CD14-positive monocyte (primary cell): ENCODE measurements around the gene PIK3R3. TPM values are rescaled to one million over a fixed set of nuclear protein-coding genes. Genes with fewer than 3 reads are reported as not detected.

Source experiments
- DNase-seq, 3 donors: peaks; one replicate each; pipeline ENCODE4 v3.0.0-alpha.2; 2011 to 2022
- H2AFZ ChIP-seq: 2 replicates; pipeline ENCODE4 v1.6.0; 2012; ENCODE audit warnings: mild to moderate bottlenecking, low read depth, low read length, inconsistent platforms; ENCODE audit not compliant: insufficient read depth, poor library complexity, severe bottlenecking
- H3K27ac ChIP-seq, 2 donors: 1 replicate in 1 of 2; 2 replicates in 1 of 2; pipeline ENCODE4 v1.5.1; 2012 to 2013; ENCODE audit warnings: low read length in 2 of 2, control low read depth in 1 of 2, inconsistent platforms in 1 of 2, low read depth in 1 of 2, mild to moderate bottlenecking in 1 of 2
- H3K27me3 ChIP-seq, 2 donors: one replicate each; pipeline versions ENCODE4 v1.6.0 to v1.6.1; 2011 to 2013; ENCODE audit warnings: low read length in 2 of 2; ENCODE audit not compliant: control insufficient read depth in 2 of 2, insufficient read depth in 2 of 2
- H3K36me3 ChIP-seq, 2 donors: replicated peaks in 1 of 2; 1 replicate in 1 of 2; 2 replicates in 1 of 2; pipeline versions ENCODE4 v1.5.1 to v1.6.1; 2012 to 2013; ENCODE audit warnings: low read length in 2 of 2, control low read depth in 1 of 2, inconsistent platforms in 1 of 2, mild to moderate bottlenecking in 1 of 2; ENCODE audit not compliant: insufficient read depth in 2 of 2, control insufficient read depth in 1 of 2
- H3K4me1 ChIP-seq, 2 donors: 1 replicate in 1 of 2; 2 replicates in 1 of 2; pipeline versions ENCODE4 v1.5.1 to v1.6.1; 2012 to 2013; ENCODE audit warnings: low read length in 2 of 2, control low read depth in 1 of 2, inconsistent platforms in 1 of 2, mild to moderate bottlenecking in 1 of 2, moderate library complexity in 1 of 2; ENCODE audit not compliant: insufficient read depth in 2 of 2, control insufficient read depth in 1 of 2
- H3K4me2 ChIP-seq: replicated peaks from 2 replicates; pipeline ENCODE3; 2012; ENCODE audit warnings: low read length, moderate library complexity, mild to moderate bottlenecking; ENCODE audit not compliant: poor library complexity, severe bottlenecking; ENCODE audit errors: extremely low read depth
- H3K4me3 ChIP-seq, 3 experiments: fragments of 200-600 bp in 1 of 3; sonication (generic) in 1 of 3; replicated peaks in 1 of 3; 1 replicate in 2 of 3; 2 replicates in 1 of 3; pipeline ENCODE4 v1.5.1; 2011 to 2013; ENCODE audit warnings: low read length in 3 of 3, mild to moderate bottlenecking in 3 of 3, control low read depth in 2 of 3, low read depth in 2 of 3, inconsistent platforms in 1 of 3, moderate library complexity in 1 of 3
- H3K79me2 ChIP-seq: 2 replicates; pipeline ENCODE4 v1.6.0; 2012; ENCODE audit warnings: mild to moderate bottlenecking, control low read depth, inconsistent platforms, low read length, moderate library complexity; ENCODE audit not compliant: insufficient read depth
- H3K9ac ChIP-seq: 2 replicates; pipeline ENCODE4 v1.6.0; 2017; ENCODE audit warnings: low read length, mild to moderate bottlenecking; ENCODE audit not compliant: insufficient read depth, poor library complexity, severe bottlenecking
- H3K9me3 ChIP-seq, 2 donors: replicated peaks in 1 of 2; 1 replicate in 1 of 2; 2 replicates in 1 of 2; pipeline versions ENCODE4 v1.5.1 to v1.6.1; 2012 to 2013; ENCODE audit warnings: low read length in 2 of 2, control low read depth in 1 of 2; ENCODE audit not compliant: control insufficient read depth in 1 of 2, insufficient read depth in 1 of 2
- H4K20me1 ChIP-seq: 2 replicates; pipeline ENCODE4 v1.6.0; 2012; ENCODE audit warnings: mild to moderate bottlenecking, low read length, control low read depth, moderate library complexity; ENCODE audit not compliant: insufficient read depth
- H3K27ac Mint-ChIP-seq, 7 donors: one replicate each; pipeline ENCODE4 v1.8.0; 2020; ENCODE audit warnings: mild to moderate bottlenecking in 7 of 7, mixed read lengths in 7 of 7, moderate library complexity in 6 of 7, inconsistent platforms in 2 of 7
- H3K27me3 Mint-ChIP-seq, 3 donors: one replicate each; pipeline ENCODE4 v1.8.0; 2021 to 2022; ENCODE audit warnings: low read depth in 3 of 3, mild to moderate bottlenecking in 3 of 3, mixed read lengths in 3 of 3, moderate library complexity in 3 of 3, inconsistent platforms in 1 of 3
- H3K36me3 Mint-ChIP-seq, 2 donors: one replicate each; pipeline ENCODE4 v1.8.0; 2020; ENCODE audit warnings: mixed read lengths in 2 of 2, inconsistent platforms in 1 of 2, mild to moderate bottlenecking in 1 of 2
- H3K4me1 Mint-ChIP-seq: one replicate; pipeline ENCODE4 v1.8.0; 2020; ENCODE audit warnings: mild to moderate bottlenecking, mixed read lengths
- H3K4me3 Mint-ChIP-seq, 2 donors: one replicate each; pipeline ENCODE4 v1.8.0; 2020; ENCODE audit warnings: mild to moderate bottlenecking in 2 of 2, mixed read lengths in 2 of 2, moderate library complexity in 1 of 2
- H3K9me3 Mint-ChIP-seq, 7 donors: one replicate each; pipeline ENCODE4 v1.8.0; 2020 to 2022; ENCODE audit warnings: mixed read lengths in 7 of 7, mild to moderate bottlenecking in 6 of 7, moderate library complexity in 6 of 7, inconsistent platforms in 2 of 7
- WGBS: methylation state at CpG from one replicate; pipeline ENCODE4 v1.1.5; 2013; ENCODE audit warnings: missing lambda C conversion rate; ENCODE audit not compliant: insufficient coverage; 5-methylcytosine and 5-hydroxymethylcytosine counted together
- intact Hi-C, 2 donors: fragments of 100-400 bp; cut with micrococcal nuclease; formaldehyde crosslinking; loops; one replicate each; pipeline versions ENCODE4 v1.15.0 to v1.15.1; 2023
- polyA plus RNA-seq, 3 donors: library from polyadenylated mRNA; depleted of rRNA in 1 of 3; unstranded in 2 of 3; stranded (reverse) in 1 of 3; fragments of 300-500 nt in 2 of 3; fragments of >200 nt in 1 of 3; fragmentation: Illumina TruSeq in 2 of 3; gene quantifications; 1 replicate in 2 of 3; 2 replicates in 1 of 3; pipeline ENCODE4 v1.2.3, GENCODE V29; 2012 to 2021
- TF ChIP-seq, protein P1 (sequence below): fragments of 200-600 bp; IDR thresholded peaks from one replicate; pipeline ENCODE4 v1.8.0; 2022; ENCODE audit warnings: antibody characterized with exemption, mild to moderate bottlenecking

Gene PIK3R3
- polyA plus RNA-seq, 3 donors: 0.09 to 0.28 (median 0.17) TPM

DNA sequence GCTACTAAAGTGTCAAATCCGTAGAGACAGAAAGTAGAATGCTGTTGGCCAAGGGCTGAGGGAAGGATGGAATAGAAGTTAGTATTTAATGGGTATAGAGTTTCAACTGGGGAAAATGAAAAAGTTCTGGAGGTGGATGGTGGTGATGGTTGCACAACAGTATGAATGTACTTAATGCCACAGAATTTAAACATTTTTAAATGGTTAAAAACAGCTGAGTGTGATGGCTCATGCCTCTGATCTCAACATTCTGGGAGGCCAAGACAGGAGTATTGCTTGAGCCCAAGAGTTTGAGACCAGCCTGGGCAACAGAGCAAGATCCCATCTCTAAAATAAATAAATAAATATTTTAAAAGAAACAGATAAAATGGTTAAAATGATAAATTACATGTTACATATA is 44.5 kb downstream of the PIK3R3 start:
- H3K9me3 ChIP-seq: no peaks in the 10 kb centered on the region
- H3K4me3 Mint-ChIP-seq: no peak overlapping the region
- H3K4me1 Mint-ChIP-seq: no peaks in the 10 kb centered on the region
- peaks cover 0 to 1% (median 0%) of the 10 kb centered on the region in 3 donors for H3K27me3 Mint-ChIP-seq
- no peaks in the 10 kb centered on the region for H3K27me3 ChIP-seq
- 86% methylated on average over 1 of the region's 1 CpG for WGBS
- no peaks in the 10 kb centered on the region for H3K4me1 ChIP-seq
- no peak overlapping the region for H3K9ac ChIP-seq
- intact Hi-C loops: no loop called here
- DNase-seq: no peak
- no peak overlapping the region for H2AFZ ChIP-seq
- H3K36me3 Mint-ChIP-seq: no peaks in the 10 kb centered on the region
- no peak overlapping the region for H3K4me3 ChIP-seq
- H3K36me3 ChIP-seq: no peaks in the 10 kb centered on the region
- H3K4me2 ChIP-seq: no peak overlapping the region
- TF ChIP-seq, protein P1, sequence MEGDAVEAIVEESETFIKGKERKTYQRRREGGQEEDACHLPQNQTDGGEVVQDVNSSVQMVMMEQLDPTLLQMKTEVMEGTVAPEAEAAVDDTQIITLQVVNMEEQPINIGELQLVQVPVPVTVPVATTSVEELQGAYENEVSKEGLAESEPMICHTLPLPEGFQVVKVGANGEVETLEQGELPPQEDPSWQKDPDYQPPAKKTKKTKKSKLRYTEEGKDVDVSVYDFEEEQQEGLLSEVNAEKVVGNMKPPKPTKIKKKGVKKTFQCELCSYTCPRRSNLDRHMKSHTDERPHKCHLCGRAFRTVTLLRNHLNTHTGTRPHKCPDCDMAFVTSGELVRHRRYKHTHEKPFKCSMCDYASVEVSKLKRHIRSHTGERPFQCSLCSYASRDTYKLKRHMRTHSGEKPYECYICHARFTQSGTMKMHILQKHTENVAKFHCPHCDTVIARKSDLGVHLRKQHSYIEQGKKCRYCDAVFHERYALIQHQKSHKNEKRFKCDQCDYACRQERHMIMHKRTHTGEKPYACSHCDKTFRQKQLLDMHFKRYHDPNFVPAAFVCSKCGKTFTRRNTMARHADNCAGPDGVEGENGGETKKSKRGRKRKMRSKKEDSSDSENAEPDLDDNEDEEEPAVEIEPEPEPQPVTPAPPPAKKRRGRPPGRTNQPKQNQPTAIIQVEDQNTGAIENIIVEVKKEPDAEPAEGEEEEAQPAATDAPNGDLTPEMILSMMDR: no peak
- H3K27ac ChIP-seq: no peak overlapping the region
- H3K9me3 Mint-ChIP-seq: peaks cover 0 to 1% (median 0%) of the 10 kb centered on the region in 7 donors
- no peaks in the 10 kb centered on the region for H4K20me1 ChIP-seq
- H3K79me2 ChIP-seq: no peaks in the 10 kb centered on the region
- H3K27ac Mint-ChIP-seq: no peak overlapping the region

DNA sequence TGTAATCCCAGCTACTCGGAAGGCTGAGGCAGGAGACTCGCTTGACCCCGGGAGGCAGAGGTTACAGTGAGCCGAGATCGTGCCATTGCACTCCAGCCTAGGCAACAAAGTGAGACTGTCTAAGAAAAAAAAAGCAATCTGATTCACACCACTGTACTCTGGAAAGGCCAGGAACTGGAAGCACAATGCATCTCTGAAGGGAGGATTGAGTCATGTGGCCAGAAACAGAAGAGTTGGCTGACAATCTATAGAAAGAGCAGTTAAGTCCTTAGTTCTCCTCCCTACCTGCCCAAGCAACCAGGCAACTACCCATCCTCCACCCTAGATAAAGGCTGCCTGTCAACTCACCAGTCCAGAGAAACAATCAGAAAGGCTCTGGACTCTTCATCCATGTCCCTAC is 45.9 kb downstream of the PIK3R3 start:
- Histone ChIP-seq H3K79me2 (no peaks in the 10 kb centered on the region), H3K4me2 (no peak overlapping the region), H3K27ac (no peak overlapping the region), H3K36me3 (no peaks in the 10 kb centered on the region), H3K9me3 (no peaks in the 10 kb centered on the region), H3K27me3 (no peaks in the 10 kb centered on the region), H4K20me1 (no peaks in the 10 kb centered on the region), H2AFZ (no peak overlapping the region), H3K4me1 (no peaks in the 10 kb centered on the region), H3K4me3 (no peak overlapping the region), H3K9ac (no peak overlapping the region)
- Mint-ChIP-seq H3K4me3 (no peak overlapping the region), H3K36me3 (no peaks in the 10 kb centered on the region), H3K27ac (no peak overlapping the region), H3K9me3 (peaks cover 0 to 3% (median 0%) of the 10 kb centered on the region in 7 donors), H3K4me1 (peaks cover under 1% of the 10 kb centered on the region), H3K27me3 (no peaks in the 10 kb centered on the region)
- DNase-seq: no peak
- intact Hi-C loops: no loop called here
- no CpG with 5 or more reads among the region's 5 CpGs for WGBS
- TF ChIP-seq, protein P1: no peak
